IPS-11a (cell line): ENCODE results near the gene MYO5A.
"Not testable (repeated sequence)": the region's sequence is repeated elsewhere in the genome, so short reads cannot be mapped to it uniquely, and the experiment has no call there.

Source experiments
- H3K4me3 ChIP-seq: one replicate; pipeline ENCODE4 v1.5.1; 2013; ENCODE audit warnings: low read depth, low read length, control low read depth

MYO5A gene

DNA sequence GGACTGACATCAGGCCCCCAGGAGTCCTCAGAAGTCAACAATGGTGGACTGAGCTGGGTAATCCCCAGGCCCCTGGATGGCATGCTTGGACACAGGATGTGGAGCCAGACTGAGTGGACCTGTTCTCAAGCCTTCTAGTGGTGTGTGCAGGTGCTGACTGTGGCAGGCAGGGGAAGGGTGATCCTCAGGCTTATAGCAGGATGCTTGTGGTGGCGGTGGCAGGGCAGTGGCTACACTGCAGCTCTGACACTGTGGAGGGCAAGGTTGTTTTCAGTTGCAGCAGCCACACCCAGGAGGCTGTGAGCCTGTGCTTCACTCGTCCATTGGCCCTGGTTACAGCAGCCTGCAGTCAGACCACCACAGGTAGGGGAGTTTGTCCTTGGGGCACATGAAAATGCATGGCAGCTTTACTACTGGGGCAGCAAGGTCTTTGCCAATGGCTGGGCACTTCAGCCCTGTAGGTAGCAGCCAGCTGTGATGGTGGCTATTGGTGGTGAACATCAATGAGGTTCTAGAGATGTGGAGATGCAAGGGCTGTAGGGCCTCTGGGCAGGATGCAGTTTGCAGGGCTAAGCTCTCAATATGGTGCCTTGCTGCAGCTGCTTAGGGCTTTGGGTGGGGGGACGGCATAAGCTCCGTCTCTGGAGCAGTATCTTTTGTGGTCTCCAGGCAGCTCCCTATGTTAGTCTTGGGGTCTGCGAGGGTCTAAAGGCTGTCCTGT lies 17.5 kb upstream of the MYO5A start:
- H3K4me3 ChIP-seq: no peak overlapping the region

DNA sequence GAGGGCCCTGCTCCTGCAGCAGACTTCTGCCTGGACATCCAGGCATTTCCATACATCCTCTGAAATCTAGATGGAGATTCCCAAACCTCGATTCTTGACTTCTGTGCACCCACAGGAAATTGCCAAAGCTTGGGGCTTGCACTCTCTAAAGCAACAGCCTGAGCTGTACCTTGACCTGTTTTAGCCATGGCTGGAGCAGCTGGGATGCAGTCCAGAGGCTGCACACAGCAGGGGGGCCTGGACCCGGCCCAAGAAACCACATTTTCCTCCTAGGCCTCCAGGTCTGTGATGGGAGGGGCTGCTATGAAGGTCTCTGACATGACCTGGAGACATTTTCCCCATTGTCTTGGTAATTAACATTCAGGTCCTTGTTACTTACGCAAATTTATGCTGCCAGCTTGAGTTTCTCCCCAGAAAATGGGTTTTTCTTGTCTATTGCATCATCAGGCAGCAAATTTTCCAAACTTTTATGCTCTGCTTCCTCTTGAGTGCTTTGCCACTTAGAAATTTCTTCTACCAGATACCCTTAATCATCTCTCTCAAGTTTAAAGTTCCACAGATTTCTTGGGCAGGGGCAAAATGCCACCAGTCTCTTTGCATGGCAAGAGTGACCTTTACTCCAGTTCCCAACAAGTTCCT lies 11.8 kb upstream of the MYO5A start:
- no peak overlapping the region for H3K4me3 ChIP-seq

DNA sequence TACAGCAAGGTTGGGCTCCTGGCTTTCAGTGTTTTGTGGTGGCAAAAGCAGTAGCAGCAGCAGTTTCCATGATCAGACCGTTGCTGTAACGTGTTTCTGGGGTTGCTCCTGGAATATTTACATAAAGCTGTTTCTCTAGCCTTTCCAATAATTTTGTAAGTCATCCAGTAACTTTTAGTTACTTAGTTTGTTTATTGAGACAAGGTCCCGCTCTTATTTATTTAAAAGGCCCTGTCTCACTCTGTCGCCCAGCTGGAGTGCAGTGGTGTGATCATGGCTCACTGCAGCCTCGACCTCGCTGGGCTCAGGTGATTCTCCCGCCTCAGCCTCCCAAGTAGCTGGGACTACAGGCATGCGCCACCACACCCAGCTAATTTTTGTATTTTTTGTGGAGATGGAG lies 8.8 kb upstream of the MYO5A start:
- H3K4me3 ChIP-seq: no peak overlapping the region

DNA sequence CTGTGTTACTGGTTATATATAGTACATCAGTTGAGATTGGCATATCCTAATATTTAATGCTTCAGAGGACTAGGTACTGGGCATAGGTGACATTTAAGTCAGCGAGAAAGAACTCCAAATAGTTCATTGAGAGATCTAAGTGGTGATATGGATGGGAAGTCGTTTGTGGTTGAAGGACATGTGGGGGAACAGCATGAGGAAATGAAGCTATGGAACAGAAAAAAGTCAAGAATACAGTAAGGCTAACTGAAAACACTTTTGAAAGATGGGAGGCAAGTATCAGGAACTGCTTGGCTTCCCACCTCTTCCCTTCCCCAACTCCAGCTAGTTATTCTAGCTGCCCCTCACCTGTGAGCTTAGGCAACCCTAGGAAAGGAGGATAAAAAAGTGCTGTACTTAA lies 3.7 kb upstream of the MYO5A start:
- H3K4me3 ChIP-seq: no peak overlapping the region

DNA sequence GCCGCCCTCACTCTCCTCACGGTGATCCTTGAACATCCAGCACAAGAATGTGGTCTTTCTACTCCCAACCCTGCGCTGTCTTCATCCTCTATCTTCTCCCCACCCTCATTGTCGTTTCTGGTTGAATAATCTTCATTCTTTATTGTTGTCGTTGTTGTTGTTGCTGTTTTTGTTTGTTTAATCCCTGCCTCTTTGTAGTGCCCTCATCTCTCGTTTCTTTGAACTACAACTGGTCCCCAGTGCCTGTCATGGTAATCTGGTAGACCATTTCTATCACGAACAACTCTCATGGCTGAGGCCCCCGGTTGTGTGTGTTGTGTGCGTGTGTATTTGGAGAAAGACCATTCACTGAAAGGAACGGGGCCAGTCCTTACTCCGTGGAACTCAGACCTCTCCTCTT lies 1.3 kb upstream of the MYO5A start:
- H3K4me3 ChIP-seq: peak overlapping the region; percentile 41

DNA sequence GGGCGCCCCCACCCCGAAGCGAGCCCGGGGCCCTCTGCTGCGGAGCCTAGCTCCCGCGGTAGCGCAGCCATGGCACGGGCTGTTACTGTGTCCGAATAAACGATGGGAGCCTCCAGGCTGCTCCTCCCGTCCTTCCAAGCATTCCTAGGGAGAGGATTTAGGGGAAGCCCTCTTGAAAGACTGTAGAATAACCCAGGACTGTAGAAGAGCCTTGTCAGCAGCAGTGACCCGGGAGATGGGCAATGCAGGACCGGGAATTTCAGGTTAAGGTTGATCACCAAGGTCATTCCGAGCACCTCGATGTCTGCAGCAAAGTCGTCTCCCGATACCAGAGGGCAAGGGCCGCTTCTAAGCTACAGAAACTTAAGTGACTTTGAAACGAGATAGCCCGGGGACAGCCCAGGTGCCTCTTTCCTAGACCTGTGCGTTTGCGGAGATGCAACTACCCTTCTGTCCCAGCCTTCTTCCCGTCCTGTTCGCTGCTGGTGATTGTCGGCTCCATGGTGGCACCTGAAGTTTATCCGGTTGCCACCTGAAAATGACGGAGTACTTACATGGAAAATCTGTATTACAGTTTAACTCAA lies 753 bp upstream of the MYO5A start:
- H3K4me3 ChIP-seq: peak overlapping the region; percentile 41

DNA sequence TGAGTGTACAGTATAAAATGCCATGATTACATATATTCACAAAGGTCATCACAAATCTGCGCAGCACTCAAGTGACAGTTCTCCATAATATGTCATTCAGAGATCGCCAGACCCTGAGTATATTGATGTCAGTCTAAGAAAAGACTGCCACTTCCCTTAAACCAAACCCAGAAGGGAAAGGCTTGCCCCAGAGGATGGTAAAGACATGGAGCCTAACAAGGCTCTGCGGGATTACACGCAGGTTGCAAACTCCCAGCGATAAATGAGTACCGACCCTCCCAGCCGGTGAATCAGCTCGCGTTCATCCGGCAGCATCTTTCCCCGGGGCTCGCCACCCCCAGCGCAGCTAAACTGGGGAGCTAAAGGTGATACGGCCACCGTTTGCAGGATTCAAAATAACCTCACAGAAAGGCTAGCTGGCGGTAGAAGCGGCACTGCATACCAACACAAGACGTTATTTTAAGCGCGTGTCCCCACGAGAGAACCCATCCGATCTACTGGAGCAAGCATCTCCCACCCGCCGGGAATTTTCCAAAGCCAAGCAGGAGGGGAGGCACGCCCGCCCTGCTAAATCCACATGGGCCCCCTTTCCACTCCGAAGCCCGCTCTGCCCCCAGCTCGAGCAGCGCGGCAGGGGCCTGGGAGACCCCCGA lies 643 bp downstream of the MYO5A start:
- peak overlapping the region; percentile 73 for H3K4me3 ChIP-seq

DNA sequence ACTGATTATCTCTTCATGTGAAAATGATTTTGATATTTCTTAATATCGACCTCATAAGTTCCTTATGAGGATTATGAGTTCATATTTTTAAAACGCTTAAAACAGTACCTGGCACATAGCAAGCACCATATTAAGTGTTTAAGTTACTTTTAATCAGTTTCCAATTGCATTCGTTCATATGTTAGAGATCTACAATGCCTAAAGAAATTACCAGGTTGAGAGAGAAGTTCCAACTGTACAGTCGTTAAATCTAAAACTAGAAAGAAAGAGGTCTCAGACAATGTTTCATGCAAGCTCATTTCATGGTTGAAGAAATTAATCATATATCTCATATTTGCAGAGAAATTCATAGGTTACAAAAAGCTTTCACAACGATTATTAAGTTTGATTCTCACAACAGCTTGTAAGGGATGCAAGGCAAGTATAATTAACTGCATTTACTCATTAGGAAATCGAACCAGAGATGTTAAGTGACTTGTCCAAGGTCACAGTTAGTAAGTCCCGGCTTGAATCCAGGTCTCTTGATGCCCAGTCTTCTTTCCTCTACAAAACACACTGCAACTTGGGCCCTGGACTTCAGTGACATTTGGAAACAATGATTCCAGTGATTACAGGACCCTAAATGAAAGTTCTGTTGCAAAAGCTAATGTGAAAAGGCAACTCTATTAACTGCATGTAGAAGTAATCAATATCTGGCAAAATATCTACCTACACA lies 1.3 kb downstream of the MYO5A start:
- peak overlapping the region; percentile 73 for H3K4me3 ChIP-seq

DNA sequence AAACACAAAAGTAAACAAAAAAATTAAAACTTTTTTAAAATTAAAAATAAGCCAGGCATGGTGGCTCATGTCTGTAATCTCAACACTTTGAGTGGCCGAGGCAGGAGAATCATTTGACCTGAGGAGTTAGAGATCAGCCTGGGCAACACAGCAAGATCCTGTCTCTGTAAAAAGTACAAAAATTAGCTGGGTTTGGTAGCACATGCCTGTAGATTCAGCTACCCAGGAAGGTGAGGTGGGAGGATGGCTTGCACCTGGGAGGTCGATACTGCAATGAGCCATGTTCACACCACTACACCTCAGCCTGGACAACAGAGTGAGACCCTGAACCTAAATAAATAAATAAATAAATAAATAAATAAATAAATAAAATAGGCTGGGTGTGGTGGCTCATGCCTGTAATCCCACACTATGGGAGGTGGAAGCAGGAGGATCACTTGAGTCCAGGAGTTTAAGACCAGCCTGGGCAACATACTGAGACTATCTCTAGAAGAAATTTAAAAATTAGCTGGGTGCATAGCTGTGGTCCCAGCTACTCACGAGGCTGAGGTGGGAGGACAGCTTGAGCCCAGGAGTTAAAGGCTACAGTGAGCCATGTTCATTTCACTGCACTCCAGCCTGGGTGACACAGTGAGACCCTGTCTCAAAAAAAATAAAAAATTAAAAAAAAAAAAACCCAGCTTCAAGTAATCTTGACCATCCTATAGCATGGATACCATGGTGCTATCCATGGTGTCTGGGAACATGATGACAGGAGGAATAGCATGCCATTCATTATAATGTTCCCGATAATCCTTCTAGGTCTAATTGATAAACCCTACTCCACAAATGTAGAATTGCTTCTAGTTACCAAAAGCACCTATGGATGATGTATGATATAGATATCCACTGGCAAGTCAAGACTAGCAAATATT lies 4.2 kb downstream of the MYO5A start:
- H3K4me3 ChIP-seq: no peak overlapping the region

DNA sequence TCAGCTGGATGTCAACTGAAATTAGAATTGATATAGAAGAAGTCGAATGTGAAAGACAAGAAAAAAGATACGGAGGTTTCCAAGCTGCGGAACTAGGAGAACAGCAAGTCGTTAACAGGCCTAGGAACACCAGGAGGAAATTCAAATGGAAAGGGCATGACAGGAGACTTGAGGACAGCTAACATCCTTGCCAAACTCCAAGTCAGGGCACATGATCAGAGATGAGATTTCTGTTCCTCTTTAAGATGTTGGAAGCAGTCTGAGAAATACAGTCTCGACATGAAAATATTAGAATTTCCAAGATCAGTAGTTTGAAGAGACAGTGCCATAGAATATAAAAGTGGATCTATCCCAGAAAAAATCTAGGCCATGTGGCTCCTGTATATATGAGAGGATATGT lies 5.0 kb downstream of the MYO5A start:
- H3K4me3 ChIP-seq: no peak overlapping the region

DNA sequence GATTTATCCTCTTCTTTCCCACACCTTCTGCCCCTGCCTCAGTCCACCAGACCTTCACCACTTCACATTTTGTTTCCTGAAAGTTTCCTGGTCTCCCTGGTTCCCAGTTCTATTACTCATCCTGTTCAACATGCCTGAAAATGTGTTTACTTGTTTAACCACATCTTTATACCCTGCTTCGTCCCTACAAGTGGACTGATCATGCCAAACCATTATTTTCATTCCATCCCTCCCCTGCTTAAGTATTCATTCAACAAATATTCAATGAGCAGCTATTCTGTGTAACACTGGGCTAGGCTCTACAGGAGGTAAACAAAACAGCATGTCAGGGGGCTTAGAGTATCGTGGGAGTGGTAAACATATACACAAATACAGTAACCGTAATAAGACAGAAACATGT lies 5.5 kb downstream of the MYO5A start:
- H3K4me3 ChIP-seq: no peak overlapping the region

DNA sequence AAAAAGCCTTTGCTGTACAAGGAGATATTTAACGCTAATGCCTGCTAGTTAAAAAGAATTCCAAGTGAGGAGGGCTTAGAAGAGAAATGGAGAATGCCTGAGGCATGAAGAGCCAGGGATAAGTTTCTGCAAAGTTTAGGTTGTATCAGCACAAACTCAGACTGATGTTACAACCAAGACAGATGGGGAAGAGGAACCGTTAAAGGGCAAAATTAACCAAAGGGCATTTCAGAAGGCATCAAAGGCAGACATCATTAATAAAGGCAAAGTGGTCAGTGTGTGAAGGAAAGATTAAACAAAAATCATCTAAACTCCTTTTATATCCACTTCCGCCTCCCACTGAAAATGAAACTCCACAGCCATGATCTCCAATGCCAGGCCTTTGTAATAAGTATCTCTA lies 7.0 kb downstream of the MYO5A start:
- H3K4me3 ChIP-seq: no peak overlapping the region

DNA sequence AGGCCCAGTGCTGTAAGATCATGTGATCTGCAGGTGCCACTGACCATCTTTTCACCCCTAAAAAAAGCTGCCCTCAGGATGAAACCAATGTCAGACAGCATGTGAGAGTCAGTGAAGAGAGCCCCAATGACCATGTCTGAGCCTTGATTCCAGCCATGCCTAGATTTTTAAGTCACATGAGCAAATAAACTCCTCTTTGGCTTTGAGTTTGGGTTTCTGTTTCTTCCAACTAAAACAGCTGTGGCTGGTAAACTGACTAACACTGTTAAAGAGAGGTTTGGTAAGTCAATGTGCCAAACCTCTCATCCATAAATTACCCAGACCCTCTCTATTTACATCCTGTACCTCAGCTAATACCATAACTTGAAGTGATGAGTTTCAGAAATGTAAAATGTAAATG lies 8.3 kb downstream of the MYO5A start:
- no peak overlapping the region for H3K4me3 ChIP-seq

DNA sequence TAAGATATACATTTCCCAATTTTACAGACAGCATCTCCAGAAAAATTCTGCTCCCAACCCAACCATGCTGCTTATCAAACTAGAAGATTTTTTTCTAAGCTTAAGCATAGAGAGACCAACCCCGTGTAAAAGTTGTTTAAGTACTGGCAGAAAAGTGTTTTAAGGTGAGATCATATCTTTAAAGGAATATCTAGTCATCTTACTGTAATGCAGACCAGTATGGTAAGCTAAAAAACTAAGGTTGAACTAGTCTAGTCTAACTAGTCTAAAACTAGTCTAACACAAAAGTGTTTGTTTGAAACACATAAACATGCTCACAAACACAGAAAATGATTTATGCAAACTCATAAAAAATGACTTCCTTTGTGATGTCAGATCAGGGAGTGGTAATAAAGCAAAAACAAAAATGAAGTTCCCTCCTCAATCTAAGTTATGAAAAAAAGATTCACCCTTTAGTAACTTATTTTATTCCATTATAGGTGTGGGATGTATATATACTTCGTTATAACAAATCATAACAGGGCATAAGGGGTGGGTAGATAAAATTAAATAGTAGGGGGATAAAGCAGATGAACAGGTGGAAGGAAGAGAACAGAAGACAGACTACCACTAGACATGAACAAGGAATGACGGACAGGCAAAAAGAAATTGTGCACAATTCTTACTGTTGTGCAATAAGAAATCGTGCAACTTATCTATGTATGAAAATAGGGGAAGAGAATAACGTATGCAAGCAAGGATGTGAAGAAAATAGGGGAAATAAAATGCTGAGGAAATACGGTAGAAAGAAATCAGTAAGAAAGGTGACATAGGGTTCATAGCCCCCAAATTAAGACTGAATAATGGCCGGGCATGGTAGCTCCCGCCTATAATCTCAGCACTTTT lies 10.0 kb downstream of the MYO5A start:
- H3K4me3 ChIP-seq: no peak overlapping the region

DNA sequence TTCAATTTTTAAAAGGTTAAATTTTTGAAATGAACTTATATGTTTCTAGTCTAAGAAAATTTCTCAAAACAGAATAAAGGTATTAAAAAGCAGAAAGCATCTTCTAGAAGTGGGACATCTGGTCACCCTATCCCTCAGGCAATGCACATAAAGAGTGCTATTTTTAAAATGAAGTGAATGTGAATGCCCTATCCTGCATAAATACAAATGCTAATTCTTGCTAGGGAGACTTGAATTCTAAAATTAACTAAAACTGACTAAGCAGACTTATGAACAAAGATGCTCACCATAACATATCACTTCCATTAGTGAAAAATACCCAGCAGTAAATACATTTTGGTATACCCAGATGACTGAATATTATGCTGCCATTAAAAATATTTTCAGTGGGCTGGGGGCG lies 11.7 kb downstream of the MYO5A start:
- no peak overlapping the region for H3K4me3 ChIP-seq

DNA sequence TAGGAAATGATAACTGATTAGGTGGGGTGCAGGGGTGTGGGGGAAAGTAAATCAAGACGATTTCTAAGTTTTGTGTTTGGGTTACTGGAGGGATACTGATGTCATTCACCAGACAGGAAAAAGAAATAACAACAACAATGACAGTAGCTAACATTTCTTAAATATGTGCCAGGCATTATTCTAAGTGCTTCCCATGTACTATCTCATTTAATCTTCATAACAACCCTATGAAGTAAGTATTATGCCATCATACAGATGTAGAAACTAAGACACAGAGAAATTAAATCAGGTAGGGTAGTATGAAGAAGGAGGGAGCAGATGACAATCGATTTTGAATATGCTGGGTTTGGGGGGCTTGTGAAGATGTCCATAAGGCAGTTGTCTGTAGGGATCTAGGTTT lies 13.3 kb downstream of the MYO5A start:
- H3K4me3 ChIP-seq: no peak overlapping the region

DNA sequence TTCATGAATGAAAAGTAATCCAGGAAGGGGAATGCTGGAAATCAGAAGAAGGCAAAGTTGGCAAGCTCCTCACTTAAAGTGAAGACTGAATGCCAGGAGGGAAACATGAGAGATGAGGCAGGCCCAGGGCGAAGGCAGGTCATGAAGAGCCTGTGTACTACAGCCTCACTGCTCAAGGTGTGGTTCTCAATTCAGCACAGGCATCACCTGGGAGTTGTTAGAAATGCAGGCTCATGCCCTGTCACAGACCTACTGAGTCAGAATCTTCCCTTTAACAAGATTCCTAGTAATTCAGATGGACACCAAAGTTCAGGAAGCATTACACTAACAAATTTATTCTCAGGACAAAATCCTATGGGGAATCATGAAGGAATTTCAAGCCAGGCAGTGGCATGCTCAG lies 14.2 kb downstream of the MYO5A start:
- no peak overlapping the region for H3K4me3 ChIP-seq

DNA sequence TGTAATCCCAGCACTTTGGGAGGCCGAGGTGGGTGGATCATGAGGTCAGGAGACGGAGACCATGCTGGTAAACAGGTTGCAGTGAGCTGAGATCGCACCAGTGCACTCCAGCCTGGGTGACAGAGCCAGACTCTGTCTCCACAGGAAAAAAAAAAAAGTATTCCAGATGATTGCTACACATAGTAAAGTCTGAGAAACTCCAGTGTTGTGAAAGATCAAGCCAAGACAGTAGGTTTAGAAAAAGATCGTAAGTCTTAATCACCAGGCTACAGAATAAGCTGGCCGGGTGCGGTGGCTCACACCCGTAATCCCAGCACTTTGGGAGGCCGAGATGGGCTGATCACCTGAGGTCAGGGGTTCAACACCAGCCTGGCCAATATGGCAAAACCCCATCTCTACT lies 15.8 kb downstream of the MYO5A start:
- not testable (repeated sequence) for H3K4me3 ChIP-seq

DNA sequence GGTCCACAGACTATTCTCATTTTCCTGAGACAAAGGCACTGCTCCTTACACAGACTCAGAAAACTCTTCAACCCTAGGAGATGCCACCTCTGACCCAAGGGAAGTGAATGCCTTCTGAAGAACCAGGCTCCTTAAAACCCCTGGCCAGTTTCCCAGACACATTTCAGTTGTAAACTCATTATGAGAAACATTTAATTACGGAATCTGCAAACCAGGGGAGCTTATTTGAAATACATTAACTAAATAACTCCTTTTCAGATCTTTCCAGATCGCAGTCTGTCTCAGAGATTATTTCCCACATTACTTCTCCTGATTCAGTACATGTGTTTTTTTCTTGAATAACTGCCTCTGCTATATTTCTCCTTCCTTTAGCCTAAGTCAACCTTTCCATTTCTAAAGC lies 17.6 kb downstream of the MYO5A start:
- no peak overlapping the region for H3K4me3 ChIP-seq
